ENCODE measurements around the gene DIDO1. TPM values are rescaled to one million over a fixed set of nuclear protein-coding genes. Genes with fewer than 3 reads are reported as not detected.
"Not testable (repeated sequence)": the region's sequence is repeated elsewhere in the genome, so short reads cannot be mapped to it uniquely, and the experiment has no call there.

The DIDO1 gene
- total RNA-seq, 1 donor from 2014 or later, result 37.9 TPM

DNA sequence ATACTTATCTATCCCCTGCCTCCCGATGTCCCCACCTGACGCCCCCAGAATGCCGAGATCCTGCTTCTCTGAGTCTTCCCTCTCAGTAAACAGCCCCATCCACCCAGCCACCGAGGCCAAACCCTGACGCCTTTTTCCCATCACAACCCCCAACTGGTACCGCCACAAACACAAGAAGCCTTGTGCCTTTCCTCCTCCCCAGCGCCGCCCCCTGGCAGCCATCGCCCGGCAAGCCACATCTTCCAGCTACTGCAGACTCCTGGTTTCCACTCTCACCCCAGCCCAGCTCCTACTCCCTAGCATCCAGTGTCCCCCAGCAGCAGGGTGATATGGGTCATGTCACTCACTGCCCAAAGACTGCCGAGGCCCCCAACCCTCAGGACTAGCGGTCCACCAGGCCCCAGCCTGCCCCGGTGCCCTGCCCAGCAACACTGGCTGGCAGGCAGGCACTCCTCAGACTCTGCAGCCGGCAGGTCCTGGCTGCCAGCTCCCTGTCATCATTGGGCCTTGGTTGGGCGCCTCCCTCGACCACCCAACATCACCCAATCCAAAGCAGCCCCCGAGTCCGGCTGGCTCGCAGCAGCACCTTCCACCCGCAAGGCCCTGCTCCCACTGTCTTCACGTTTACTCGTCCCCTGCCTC is 75.9 kb downstream of the DIDO1 start:
- TF ChIP-seq, protein P1, sequence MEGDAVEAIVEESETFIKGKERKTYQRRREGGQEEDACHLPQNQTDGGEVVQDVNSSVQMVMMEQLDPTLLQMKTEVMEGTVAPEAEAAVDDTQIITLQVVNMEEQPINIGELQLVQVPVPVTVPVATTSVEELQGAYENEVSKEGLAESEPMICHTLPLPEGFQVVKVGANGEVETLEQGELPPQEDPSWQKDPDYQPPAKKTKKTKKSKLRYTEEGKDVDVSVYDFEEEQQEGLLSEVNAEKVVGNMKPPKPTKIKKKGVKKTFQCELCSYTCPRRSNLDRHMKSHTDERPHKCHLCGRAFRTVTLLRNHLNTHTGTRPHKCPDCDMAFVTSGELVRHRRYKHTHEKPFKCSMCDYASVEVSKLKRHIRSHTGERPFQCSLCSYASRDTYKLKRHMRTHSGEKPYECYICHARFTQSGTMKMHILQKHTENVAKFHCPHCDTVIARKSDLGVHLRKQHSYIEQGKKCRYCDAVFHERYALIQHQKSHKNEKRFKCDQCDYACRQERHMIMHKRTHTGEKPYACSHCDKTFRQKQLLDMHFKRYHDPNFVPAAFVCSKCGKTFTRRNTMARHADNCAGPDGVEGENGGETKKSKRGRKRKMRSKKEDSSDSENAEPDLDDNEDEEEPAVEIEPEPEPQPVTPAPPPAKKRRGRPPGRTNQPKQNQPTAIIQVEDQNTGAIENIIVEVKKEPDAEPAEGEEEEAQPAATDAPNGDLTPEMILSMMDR (IDR thresholded peaks at IDR 0.05; ENCODE audit: insufficient read depth, low read length, poor library complexity, severe bottlenecking), result no peak
- H3K27me3 ChIP-seq (ENCODE audit: control insufficient read depth, insufficient read depth, low read length), result no peaks in the 10 kb centered on the region
- H3K4me3 ChIP-seq (ENCODE audit: low read depth, low read length), result no peak overlapping the region
- DNase-seq (ENCODE audit: low read depth), result no peak
- H3K36me3 ChIP-seq (ENCODE audit: control insufficient read depth, insufficient read depth, low read length), result no peaks in the 10 kb centered on the region

DNA sequence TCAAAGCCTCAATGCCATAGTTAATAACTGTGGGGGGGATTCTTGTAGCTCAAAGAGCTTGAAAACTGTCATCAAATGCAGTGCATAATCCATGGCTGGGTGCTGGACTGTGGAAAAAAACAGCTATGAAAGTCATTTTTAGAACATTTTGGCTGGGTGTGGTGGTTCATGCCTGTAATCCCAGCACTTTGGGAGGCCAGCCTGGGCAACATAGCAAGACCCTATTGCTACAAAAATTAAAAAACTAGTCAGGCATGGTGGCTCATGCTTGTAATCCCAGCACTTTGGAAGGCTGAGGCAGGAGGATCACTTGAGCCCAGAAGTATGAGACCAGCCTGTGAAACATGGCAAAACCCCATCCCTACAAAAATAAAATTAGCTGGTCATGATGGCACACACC is 76.9 kb downstream of the DIDO1 start:
- DNase-seq (ENCODE audit: low read depth), result no peak
- no peaks in the 10 kb centered on the region for H3K27me3 ChIP-seq (ENCODE audit: control insufficient read depth, insufficient read depth, low read length)
- TF ChIP-seq, protein P1 (IDR thresholded peaks at IDR 0.05; ENCODE audit: insufficient read depth, low read length, poor library complexity, severe bottlenecking), result no peak
- H3K36me3 ChIP-seq (ENCODE audit: control insufficient read depth, insufficient read depth, low read length), result no peaks in the 10 kb centered on the region
- no peak overlapping the region for H3K4me3 ChIP-seq (ENCODE audit: low read depth, low read length)

DNA sequence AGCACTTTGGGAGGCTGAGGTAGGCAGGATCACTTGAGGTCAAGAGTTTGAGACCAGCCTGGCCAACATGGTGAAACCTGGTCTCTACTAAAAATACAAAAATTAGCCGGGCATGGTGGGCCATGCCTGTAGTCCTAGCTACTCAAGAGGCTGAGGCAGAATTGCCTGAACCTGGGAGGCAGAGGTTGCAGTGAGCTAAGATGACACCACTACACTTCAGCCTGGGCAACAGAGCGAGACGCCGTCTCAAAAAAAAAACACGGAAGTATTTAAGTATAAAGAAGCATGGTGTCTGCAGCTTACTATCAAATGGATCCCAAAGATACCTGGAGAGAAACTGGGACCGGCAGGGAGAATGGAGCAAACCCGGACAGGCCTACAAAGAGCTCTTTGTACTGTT is 77.4 kb downstream of the DIDO1 start:
- DNase-seq (ENCODE audit: low read depth); H3K4me3 ChIP-seq (ENCODE audit: low read depth, low read length); H3K27me3 ChIP-seq (ENCODE audit: control insufficient read depth, insufficient read depth, low read length); H3K36me3 ChIP-seq (ENCODE audit: control insufficient read depth, insufficient read depth, low read length): not testable (repeated sequence)

DNA sequence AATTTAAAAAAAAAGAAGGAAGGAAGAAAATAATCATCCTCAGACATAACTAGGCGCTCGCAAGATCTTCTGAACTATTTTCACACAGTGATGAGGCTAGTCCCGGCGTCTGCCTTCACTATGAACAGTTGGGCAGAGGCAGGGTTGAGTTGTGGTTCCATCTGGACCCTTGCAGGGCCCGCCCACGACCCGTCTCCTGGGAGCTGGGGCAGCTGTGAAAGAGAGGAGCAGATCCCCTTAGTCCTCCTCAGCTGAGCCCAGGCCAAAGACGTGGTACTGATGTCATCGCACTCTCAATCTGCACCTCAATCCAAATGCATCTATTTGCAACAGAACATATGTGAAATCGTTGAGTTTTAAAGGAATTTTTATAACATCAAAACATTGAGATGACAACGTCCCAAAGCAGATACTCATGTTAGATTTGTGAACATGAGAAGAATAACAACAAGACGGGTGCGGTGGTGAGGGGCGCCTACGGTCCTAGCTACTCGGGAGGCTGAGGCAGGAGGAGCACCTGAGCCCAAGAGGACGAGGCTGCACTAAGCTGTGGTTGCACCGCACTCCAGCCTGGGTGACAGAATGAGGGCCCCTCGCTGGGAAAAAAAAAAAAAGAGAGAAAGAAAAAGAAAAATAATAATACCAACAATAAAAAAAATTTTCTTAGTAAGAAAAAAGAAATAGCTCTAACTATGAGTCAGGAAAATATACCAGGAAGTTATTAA is 80.0 kb downstream of the DIDO1 start:
- H3K36me3 ChIP-seq (ENCODE audit: control insufficient read depth, insufficient read depth, low read length), result no peaks in the 10 kb centered on the region
- H3K4me3 ChIP-seq (ENCODE audit: low read depth, low read length), result no peak overlapping the region
- no peak for DNase-seq (ENCODE audit: low read depth)
- H3K27me3 ChIP-seq (ENCODE audit: control insufficient read depth, insufficient read depth, low read length), result no peaks in the 10 kb centered on the region
- TF ChIP-seq, protein P1 (IDR thresholded peaks at IDR 0.05; ENCODE audit: insufficient read depth, low read length, poor library complexity, severe bottlenecking), result no peak

DNA sequence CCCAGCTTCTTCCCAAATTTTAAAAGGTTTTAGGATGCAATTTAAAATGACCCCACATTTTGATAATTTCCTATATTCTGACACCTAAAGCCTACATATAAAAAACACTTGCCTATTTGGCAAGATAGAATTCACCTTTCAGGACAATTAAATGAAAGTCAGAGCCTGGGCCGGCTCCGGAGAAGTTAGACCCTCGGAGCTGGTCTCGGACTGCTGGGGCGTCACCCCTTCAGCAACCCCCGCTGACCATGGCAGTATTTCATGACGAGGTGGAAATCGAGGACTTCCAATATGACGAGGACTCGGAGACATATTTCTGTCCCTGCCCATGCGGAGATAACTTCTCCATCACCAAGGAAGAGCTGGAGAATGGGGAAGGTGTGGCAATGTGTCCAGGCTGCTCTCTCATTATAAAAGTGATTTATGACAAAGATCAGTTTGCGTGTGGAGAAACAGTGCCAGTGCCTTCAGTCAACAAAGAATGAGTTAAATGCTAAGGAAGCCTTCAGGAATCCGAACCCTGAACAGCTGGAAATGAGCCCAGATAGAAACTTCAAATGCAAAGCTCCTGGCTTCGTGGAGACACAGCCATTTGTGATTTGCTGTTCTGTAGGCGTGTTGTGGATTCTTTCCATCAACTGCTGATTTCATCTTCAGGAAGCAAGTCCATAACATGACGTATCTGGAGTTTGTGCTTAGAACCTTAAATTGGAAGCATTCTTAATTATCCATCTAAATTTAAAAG is 80.7 kb downstream of the DIDO1 start:
- DNase-seq (ENCODE audit: low read depth), result no peak
- TF ChIP-seq, protein P1 (IDR thresholded peaks at IDR 0.05; ENCODE audit: insufficient read depth, low read length, poor library complexity, severe bottlenecking), result no peak

DNA sequence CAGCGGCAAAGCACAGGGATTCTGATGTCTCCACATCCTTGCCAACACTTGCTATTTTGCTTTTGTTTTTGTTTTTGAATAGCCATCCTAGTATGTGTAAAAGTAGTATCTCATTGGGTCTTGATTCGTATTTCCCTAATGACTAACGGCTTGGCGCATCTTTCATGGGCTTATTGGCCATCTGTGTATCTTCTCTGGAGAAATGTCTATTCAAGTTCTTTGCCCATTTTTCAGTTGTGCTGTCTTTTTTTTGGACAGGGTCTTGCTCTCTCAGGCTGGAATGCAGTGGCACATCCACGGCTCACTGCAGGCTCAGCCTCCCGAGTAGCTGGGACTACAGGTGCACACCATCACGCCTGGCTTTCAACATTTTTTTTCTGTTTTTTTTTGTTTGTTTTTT is 82.1 kb downstream of the DIDO1 start:
- no peak for DNase-seq (ENCODE audit: low read depth)
- Histone ChIP-seq H3K36me3 (ENCODE audit: control insufficient read depth, insufficient read depth, low read length) (no peaks in the 10 kb centered on the region), H3K4me3 (ENCODE audit: low read depth, low read length) (no peak overlapping the region), H3K27me3 (ENCODE audit: control insufficient read depth, insufficient read depth, low read length) (no peaks in the 10 kb centered on the region)
- TF ChIP-seq, protein P1 (IDR thresholded peaks at IDR 0.05; ENCODE audit: insufficient read depth, low read length, poor library complexity, severe bottlenecking), result no peak

More for the DNA sequence above, 80.7 kb downstream of the DIDO1 start:
- H3K36me3 ChIP-seq (ENCODE audit: control insufficient read depth, insufficient read depth, low read length), result no peaks in the 10 kb centered on the region
- no peak overlapping the region for H3K4me3 ChIP-seq (ENCODE audit: low read depth, low read length)
- H3K27me3 ChIP-seq (ENCODE audit: control insufficient read depth, insufficient read depth, low read length), result no peaks in the 10 kb centered on the region

Measured in kidney epithelial cell (primary cell).